22Rv1 (cell line): ENCODE results near the gene PRDM12.

Source experiments
- H3K27ac ChIP-seq: fragments of 450-650 bp; 2 replicates; pipeline ENCODE4 v1.5.1; 2017
- CTCF ChIP-seq: fragments of 450-650 bp; IDR thresholded peaks from 2 replicates; pipeline ENCODE4 v1.5.1; 2017; ENCODE audit warnings: mild to moderate bottlenecking
- ZFX ChIP-seq: fragments of 450-650 bp; IDR thresholded peaks from 2 replicates; pipeline ENCODE4 v1.6.1; 2017; ENCODE audit warnings: antibody characterized with exemption, borderline replicate concordance

Gene PRDM12

GRCh38 chr9:130701059-130702022 lies 36.9 kb downstream of the PRDM12 start:
- TF ChIP-seq CTCF (peak; percentile 97), ZFX (no peak)
- H3K27ac ChIP-seq, result no peak overlapping the region

GRCh38 chr9:130703501-130703900 lies 39.1 kb downstream of the PRDM12 start:
- TF ChIP-seq ZFX, result no peak
- no peak for TF ChIP-seq CTCF
- no peak overlapping the region for H3K27ac ChIP-seq

GRCh38 chr9:130707225-130707976 lies 43.0 kb downstream of the PRDM12 start:
- TF ChIP-seq CTCF (peak; percentile 88), ZFX (no peak)
- peak overlapping the region; percentile 18; the same call in 1 of the 2 replicates for H3K27ac ChIP-seq

GRCh38 chr9:130710822-130711352 lies 46.5 kb downstream of the PRDM12 start:
- TF ChIP-seq CTCF, result no peak
- TF ChIP-seq ZFX, result no peak
- no peak overlapping the region for H3K27ac ChIP-seq

GRCh38 chr9:130711469-130711868 lies 47.1 kb downstream of the PRDM12 start:
- TF ChIP-seq CTCF (no peak), ZFX (no peak)
- peak overlapping the region; percentile 95; the same call in 1 of the 2 replicates for H3K27ac ChIP-seq

- H3K27ac ChIP-seq, result peak overlapping the region; percentile 95
- no peak for TF ChIP-seq CTCF
- TF ChIP-seq ZFX, result no peak
Observed at GRCh38 chr9:130712564-130713285, 48.3 kb downstream of the PRDM12 start.
